Small intestine (tissue), 7 donors: ENCODE measurements around the gene NDEL1. TPM values are rescaled to one million over a fixed set of nuclear protein-coding genes. Genes with fewer than 3 reads are reported as not detected.

ENCODE experiments used
- DNase-seq, 2 donors: peaks; one replicate each; pipeline versions ENCODE4 v3.0.0 to v3.0.0-alpha.2; 2013
- FAIRE-seq: peaks from 2 replicates; lab custom pipeline; 2012; peaks lifted over from hg19 to GRCh38; lab: Jason Lieb, UNC
- H3K27ac ChIP-seq, 3 donors: one replicate each; pipeline ENCODE4 v1.5.1; 2013; ENCODE audit warnings: low read length in 2 of 3, mild to moderate bottlenecking in 2 of 3, control low read depth in 1 of 3, inconsistent platforms in 1 of 3, low read depth in 1 of 3, moderate library complexity in 1 of 3
- H3K27me3 ChIP-seq, 3 donors: one replicate each; pipeline ENCODE4 v1.6.1; 2013; ENCODE audit warnings: low read length in 3 of 3, inconsistent platforms in 1 of 3; ENCODE audit not compliant: control insufficient read depth in 3 of 3, insufficient read depth in 3 of 3
- H3K36me3 ChIP-seq, 3 donors: one replicate each; pipeline ENCODE4 v1.6.1; 2013; ENCODE audit warnings: low read length in 3 of 3, inconsistent platforms in 1 of 3, low read depth in 1 of 3, mild to moderate bottlenecking in 1 of 3, moderate library complexity in 1 of 3; ENCODE audit not compliant: control insufficient read depth in 3 of 3, insufficient read depth in 2 of 3
- H3K4me1 ChIP-seq, 3 donors: one replicate each; pipeline ENCODE4 v1.6.1; 2013; ENCODE audit warnings: low read length in 2 of 3, inconsistent platforms in 1 of 3, low read depth in 1 of 3, mild to moderate bottlenecking in 1 of 3, moderate library complexity in 1 of 3; ENCODE audit not compliant: control insufficient read depth in 3 of 3, insufficient read depth in 2 of 3
- H3K4me3 ChIP-seq, 3 donors: one replicate each; pipeline ENCODE4 v1.5.1; 2013; ENCODE audit warnings: low read length in 3 of 3, control low read depth in 1 of 3, inconsistent platforms in 1 of 3, low read depth in 1 of 3, mild to moderate bottlenecking in 1 of 3, moderate library complexity in 1 of 3
- H3K9me3 ChIP-seq, 2 donors: one replicate each; pipeline ENCODE4 v1.6.1; 2013; ENCODE audit warnings: low read depth in 1 of 2, low read length in 1 of 2; ENCODE audit not compliant: control insufficient read depth in 2 of 2, insufficient read depth in 1 of 2
- WGBS, 3 donors: extraction: QIAGEN DNeasy Blood & Tissue Kit; methylation state at CpG; one replicate each; pipeline ENCODE4 v1.1.7; 2013; 5-methylcytosine and 5-hydroxymethylcytosine counted together
- polyA plus RNA-seq, 4 donors: library from polyadenylated mRNA; stranded (reverse) in 3 of 4; unstranded in 1 of 4; fragments of 200-250 nt in 3 of 4; fragments of 120-200 nt in 1 of 4; gene quantifications; one replicate each; pipeline versions ENCODE4 v1.2.1 to v1.2.3, GENCODE V29; 2013
- donor health status: healthy with polysubstance abuse.
- donor health status: control.
- donor health status: control.
- donor health status: Bipolar disorder and iron deficiency.
- donor health status: healthy.

The NDEL1 gene
- polyA plus RNA-seq, 4 donors, result 24.7 to 33.0 (median 29.9) TPM

GRCh38 chr17:8451933-8452614 lies 16.4 kb downstream of the NDEL1 start:
- WGBS, 3 donors, result 17 to 57% (median 42%) methylated on average over 8 of the region's 8 CpGs
- peaks cover 4 to 24% (median 21%) of the 10 kb centered on the region in 3 donors for H3K36me3 ChIP-seq
- peak overlapping the region in 2 of 3 donors; percentile 10 to 16 for H3K27ac ChIP-seq

DNA sequence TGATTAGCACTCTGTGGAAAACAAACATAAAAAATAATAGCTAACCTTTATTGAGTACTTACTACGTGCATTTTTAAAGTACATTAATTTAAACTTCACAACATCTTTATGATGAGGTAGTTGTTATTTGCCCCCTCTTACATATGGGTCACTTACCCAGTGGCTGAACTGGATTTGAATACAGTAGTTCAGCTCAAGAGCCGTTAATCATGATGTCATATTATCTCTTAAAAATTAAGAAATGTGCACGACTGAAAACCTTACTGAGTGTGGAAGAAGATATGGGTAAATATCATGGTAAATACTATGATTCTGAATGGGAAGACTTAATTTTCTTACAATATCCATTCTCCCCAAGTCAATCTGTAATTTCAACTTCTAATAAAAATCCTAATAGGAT lies 17.6 kb downstream of the NDEL1 start:
- FAIRE-seq, result no peak
- 88 to 91% (median 91%) methylated on average over 3 of the region's 3 CpGs for WGBS, 3 donors
- Histone ChIP-seq H3K4me1 (peaks cover 0 to 15% (median 0%) of the 10 kb centered on the region in 3 donors), H3K27ac (no peak overlapping the region), H3K4me3 (no peak overlapping the region), H3K36me3 (peaks cover 4 to 25% (median 23%) of the 10 kb centered on the region in 3 donors), H3K27me3 (no peaks in the 10 kb centered on the region), H3K9me3 (no peaks in the 10 kb centered on the region)
- no peak for DNase-seq

More at GRCh38 chr17:8451933-8452614, 16.4 kb downstream of the NDEL1 start:
- DNase-seq (peak; percentile 87 to 88), FAIRE-seq (no peak)
- no peaks in the 10 kb centered on the region for H3K27me3 ChIP-seq
- H3K4me1 ChIP-seq, result peaks cover 0 to 15% (median 0%) of the 10 kb centered on the region in 3 donors
- no peak overlapping the region for H3K4me3 ChIP-seq
- H3K9me3 ChIP-seq, result no peaks in the 10 kb centered on the region

DNA sequence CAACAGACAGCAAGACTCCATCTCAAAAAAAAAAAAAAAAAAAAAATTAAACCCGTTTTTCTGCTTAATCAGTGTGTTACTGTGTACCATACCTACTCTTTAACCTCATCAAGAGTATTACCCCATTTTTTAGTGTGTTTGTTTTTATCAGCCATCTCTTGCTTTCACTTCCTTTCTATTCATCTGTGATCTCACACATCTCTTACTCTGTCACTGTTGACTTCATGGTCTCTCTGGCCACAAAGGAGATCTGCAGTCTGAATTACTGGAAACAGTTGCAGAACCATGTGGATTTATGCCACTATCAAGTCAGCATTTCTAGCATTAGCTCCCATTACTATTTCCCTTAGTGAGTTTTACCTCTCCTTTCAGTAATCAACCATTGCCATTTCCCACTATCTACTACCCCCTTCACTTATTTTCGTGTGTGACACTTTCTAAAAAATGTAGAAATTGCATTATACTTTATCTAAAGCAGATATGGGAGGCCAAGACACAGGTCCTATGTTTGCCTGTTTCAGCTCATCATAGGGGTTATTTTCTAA lies 20.1 kb downstream of the NDEL1 start:
- no peak overlapping the region for H3K4me3 ChIP-seq
- H3K9me3 ChIP-seq, result no peaks in the 10 kb centered on the region
- FAIRE-seq (no peak), DNase-seq (peak in 1 of 2 donors; percentile 44)
- no peaks in the 10 kb centered on the region for H3K27me3 ChIP-seq
- no peak overlapping the region for H3K27ac ChIP-seq
- H3K4me1 ChIP-seq, result peaks cover 0 to 15% (median 0%) of the 10 kb centered on the region in 3 donors
- 58 to 82% (median 65%) methylated on average over 2 of the region's 2 CpGs for WGBS, 3 donors
- H3K36me3 ChIP-seq, result peaks cover 5 to 24% (median 24%) of the 10 kb centered on the region in 3 donors

GRCh38 chr17:8458128-8458527 lies 22.4 kb downstream of the NDEL1 start:
- Histone ChIP-seq H3K4me1 (peaks cover 0 to 4% (median 0%) of the 10 kb centered on the region in 3 donors), H3K4me3 (no peak overlapping the region), H3K27me3 (no peaks in the 10 kb centered on the region), H3K27ac (no peak overlapping the region), H3K9me3 (no peaks in the 10 kb centered on the region), H3K36me3 (peaks cover 7 to 37% (median 36%) of the 10 kb centered on the region in 3 donors)
- WGBS, 3 donors, result 90 to 94% (median 91%) methylated on average over 6 of the region's 6 CpGs
- FAIRE-seq (no peak), DNase-seq (no peak)

- 77 to 90% (median 77%) methylated on average over 4 of the region's 4 CpGs for WGBS, 3 donors
- no peak for DNase-seq
- no peak for FAIRE-seq
Observed at GRCh38 chr17:8459107-8459506, 23.4 kb downstream of the NDEL1 start.

GRCh38 chr17:8459831-8460230 lies 24.1 kb downstream of the NDEL1 start:
- no peak for FAIRE-seq
- H3K4me3 ChIP-seq, result no peak overlapping the region
- peaks cover 10 to 48% (median 41%) of the 10 kb centered on the region in 3 donors for H3K36me3 ChIP-seq
- H3K9me3 ChIP-seq, result no peaks in the 10 kb centered on the region
- DNase-seq, result no peak
- 94 to 96% (median 95%) methylated on average over 3 of the region's 3 CpGs for WGBS, 3 donors
- H3K27me3 ChIP-seq, result no peaks in the 10 kb centered on the region
- no peak overlapping the region for H3K27ac ChIP-seq
- H3K4me1 ChIP-seq, result peaks cover 0 to 9% (median 0%) of the 10 kb centered on the region in 3 donors

More at GRCh38 chr17:8459107-8459506, 23.4 kb downstream of the NDEL1 start:
- no peaks in the 10 kb centered on the region for H3K27me3 ChIP-seq
- no peak overlapping the region for H3K27ac ChIP-seq
- H3K36me3 ChIP-seq, result peaks cover 10 to 44% (median 43%) of the 10 kb centered on the region in 3 donors
- peaks cover 0 to 4% (median 0%) of the 10 kb centered on the region in 3 donors for H3K4me1 ChIP-seq
- no peaks in the 10 kb centered on the region for H3K9me3 ChIP-seq
- no peak overlapping the region for H3K4me3 ChIP-seq

DNA sequence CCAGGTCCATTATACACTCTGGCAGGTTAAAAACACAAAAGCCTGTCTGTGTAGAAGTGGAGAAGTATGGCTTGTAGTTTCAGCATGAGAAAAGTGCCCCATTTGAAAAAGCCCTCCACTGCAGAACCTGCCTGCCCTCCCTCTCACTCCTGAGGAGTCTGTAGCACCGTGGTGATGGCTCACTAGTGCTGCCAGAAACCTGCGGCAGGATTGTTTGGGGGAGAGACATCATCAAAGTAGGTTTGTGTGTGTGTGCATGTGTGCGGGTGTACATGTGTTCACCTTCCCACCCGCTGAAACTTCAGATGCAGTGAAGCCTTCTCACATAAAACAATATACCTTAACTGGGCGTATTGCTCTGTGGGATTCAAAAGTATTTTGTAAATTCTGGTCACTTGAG lies 26.9 kb downstream of the NDEL1 start:
- H3K27me3 ChIP-seq, result no peaks in the 10 kb centered on the region
- 73% methylated on average over 5 of the region's 5 CpGs for WGBS, 3 donors
- H3K4me1 ChIP-seq, result peaks cover 0 to 14% (median 0%) of the 10 kb centered on the region in 3 donors
- H3K4me3 ChIP-seq, result no peak overlapping the region
- H3K27ac ChIP-seq, result no peak overlapping the region
- no peaks in the 10 kb centered on the region for H3K9me3 ChIP-seq
- FAIRE-seq, result no peak
- no peak for DNase-seq
- peaks cover 15 to 56% (median 36%) of the 10 kb centered on the region in 3 donors for H3K36me3 ChIP-seq

DNA sequence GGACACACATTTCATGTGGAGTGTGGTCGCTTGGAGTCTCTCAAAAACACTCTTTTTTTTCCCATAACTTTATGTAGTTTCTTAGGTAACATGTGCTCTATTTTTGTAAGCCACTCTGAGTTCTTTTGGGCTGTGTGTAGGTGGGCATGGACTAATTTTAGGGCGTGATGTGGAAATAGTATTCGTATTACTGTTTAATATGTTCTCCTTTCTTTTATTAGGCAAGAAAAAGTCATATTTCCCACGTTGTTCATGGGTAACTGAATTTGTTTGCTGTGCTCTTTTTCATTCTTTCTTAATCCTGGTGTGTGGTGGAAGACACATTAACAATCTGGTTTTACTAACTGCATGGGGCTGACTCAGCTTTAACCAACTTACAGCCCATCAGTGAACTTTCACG lies 27.4 kb downstream of the NDEL1 start:
- no peak for FAIRE-seq
- H3K4me1 ChIP-seq, result peaks cover 0 to 14% (median 0%) of the 10 kb centered on the region in 3 donors
- no peaks in the 10 kb centered on the region for H3K9me3 ChIP-seq
- 76 to 80% (median 79%) methylated on average over 5 of the region's 5 CpGs for WGBS, 3 donors
- H3K36me3 ChIP-seq, result peaks cover 15 to 57% (median 38%) of the 10 kb centered on the region in 3 donors
- DNase-seq, result no peak
- no peak overlapping the region for H3K4me3 ChIP-seq
- H3K27me3 ChIP-seq, result no peaks in the 10 kb centered on the region
- H3K27ac ChIP-seq, result no peak overlapping the region
